GM19239 (cell line): Measurements from ENCODE around the gene RNF41.
A peak's percentile ranks its signal among the peaks of the same experiment; 100 is the strongest.
"Not testable (repeated sequence)": the region's sequence is repeated elsewhere in the genome, so short reads cannot be mapped to it uniquely, and the experiment has no call there.

Experiments
- DNase-seq: peaks from one replicate; pipeline ENCODE4 v3.0.0; 2011; ENCODE audit warnings: low spot score; ENCODE audit not compliant: insufficient read length
- FAIRE-seq: peaks from 2 replicates; lab custom pipeline; 2011; peaks lifted over from hg19 to GRCh38; lab: Jason Lieb, UNC

RNF41 gene

DNA sequence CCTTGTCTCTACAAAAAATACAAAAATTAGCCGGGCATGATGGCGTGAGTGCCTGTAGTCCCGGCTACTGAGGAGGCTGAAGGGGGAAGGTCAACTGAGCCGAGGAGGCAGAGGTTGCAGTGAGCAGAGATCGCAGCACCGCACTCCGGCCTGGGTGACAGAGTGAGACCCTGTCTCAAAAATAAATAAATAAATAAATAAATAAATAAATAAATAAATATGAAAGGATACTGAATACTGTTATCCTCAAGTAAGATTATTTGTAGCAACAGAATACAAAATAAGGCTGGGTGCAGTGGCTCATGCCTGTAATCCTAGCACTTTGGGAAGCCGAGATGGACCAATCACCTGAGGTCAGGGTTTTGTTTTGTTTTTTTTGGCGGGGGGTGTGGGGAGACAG lies 1.9 kb downstream of the RNF41 start:
- FAIRE-seq (no peak), DNase-seq (no peak)

DNA sequence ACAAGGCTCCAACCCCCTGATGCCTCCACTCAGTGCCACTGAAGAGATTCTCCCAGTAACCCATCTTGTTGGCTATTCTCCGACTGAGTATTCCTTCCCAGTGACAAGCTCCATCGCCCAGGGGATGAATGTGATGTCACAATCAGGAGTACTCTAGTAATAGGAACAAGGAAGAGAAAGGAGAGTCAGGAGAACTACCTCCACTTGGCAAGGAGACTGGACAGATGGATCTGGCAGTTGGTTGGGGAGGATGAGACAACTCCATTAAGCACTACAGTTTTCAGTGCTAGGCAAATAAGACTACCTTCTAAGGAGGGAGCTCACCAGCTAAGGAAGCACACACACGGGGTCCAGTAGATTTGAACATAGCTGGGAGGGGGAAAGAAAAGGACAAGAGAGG lies 5.3 kb downstream of the RNF41 start:
- DNase-seq (no peak), FAIRE-seq (no peak)

DNA sequence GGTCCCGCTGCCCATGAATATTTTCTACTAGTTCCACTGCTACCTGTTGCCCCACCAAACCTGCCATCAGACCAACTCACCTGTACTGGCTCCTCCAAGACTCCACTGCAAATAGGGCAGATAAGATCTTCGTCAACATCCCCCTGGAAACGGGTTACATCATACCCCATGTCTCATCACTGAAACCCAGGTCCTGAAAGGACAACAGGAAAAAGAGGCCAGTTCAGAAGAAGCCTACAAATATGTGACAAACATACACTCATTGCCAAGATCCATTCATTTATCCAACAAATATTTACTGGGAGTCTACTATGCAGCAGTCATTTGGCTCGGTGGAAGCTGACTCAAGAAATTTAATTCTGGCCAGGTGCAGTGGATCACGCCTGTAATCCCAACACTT lies 7.8 kb downstream of the RNF41 start:
- FAIRE-seq = no peak
- no peak for DNase-seq

DNA sequence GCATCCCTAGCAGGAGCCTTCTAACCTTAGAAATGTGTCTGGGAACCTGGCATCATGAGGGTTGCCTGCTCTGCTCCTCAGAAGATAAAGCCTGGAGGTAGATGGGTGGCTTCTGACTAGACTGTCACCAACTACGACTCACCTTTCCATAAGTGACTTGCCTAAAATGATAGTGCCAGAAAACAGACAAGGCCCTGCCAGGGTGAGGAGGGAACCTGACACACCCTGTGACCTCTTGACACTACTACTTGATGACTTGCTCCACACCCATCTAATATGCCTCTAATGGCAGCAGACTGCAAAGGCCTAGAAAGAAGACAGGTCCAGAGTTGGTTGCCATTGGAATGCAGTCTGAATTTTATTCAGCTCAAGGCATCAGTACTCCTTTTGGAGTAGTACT lies 9.4 kb downstream of the RNF41 start:
- DNase-seq = no peak
- FAIRE-seq = no peak

DNA sequence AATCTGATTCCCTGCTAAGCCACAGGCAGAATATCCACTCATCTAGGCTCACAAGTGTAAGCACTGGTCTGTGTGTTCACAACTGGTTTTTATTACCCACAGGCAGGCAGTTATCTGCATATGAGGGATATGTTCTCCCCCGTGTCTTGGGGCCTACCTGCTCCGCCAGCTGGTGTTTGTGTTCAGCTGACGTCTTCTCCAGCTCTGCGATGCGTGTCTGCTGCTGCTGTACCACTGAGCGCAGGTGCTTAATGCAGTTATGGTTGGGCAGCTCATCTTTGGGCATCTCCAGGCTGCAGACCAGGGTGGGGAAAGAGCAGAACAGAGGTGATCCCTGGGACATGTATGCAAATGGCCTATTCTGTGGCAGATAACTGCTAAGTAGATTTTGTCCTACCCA lies 13.7 kb downstream of the RNF41 start:
- DNase-seq (no peak), FAIRE-seq (no peak)

DNA sequence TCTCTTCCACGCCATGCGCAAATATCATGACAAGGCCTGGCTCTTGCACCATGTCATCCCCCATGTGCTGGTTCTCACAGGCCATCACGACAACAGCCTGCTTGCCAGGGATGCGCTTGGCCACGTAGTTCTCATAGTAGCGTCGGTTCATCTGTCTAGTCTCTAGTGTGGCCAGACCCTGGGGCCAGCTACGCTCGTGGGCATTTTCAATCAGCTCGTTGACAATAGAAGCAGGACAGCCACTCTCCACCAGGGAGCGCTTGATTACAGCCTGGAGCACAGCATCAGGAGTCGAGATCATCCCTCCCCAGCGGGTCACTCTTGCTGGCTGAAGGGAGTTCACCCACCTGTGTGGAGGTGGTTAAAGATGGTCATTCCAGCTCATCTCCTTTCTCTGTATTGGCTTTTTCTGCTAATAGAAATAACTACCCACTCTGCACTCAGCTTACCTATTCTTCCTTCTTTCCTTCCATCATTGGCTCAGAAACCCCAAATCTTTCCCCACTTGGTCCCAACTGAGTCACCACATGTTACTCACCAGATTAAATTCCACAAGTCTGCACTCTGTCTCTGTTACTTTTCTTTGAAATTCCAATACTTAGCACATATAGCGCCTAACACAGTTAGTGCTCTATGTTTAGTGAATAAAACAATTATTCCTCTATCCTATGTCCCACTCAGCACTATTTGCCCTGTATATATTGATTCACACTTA lies 15.1 kb downstream of the RNF41 start:
- FAIRE-seq = no peak
- no peak for DNase-seq

DNA sequence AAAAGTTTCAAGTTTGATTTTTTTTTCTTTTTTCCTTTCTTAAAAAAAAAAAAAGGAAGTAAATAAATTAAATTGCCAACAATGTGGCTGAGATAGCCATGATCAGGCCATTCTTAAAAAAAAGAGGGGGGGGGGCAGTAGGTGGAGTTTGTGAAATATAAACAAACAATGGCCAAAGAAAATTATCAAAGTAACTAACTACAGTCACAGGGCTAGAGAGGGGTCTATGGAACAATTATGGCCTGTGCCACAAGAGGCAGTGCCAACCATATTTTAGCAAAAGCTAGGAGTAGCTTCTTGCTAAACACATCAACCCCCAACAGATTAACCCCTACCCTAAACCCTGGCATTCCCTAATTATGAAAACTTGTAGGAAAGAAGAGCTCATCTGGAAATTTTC lies 16.3 kb downstream of the RNF41 start:
- no peak for FAIRE-seq
- no peak for DNase-seq

DNA sequence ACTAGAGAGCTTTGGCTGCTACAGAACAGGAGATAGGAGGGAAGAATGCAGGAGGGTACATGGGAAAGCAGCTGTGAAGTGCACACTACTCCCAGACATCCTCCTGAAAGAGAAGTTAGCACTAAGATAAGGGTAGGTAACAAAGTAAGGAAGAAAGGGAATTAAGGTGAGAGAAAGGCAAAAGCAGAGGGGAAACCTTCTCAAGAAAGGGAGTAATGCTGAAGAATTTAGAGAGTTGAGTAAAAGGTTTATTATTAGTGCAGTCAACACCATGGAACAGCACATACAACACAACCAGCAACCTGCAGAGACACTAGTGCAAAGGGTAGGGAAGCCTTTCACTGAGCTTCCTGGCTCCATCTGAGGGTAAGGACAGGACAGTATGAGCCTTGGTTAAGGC lies 17.4 kb downstream of the RNF41 start:
- DNase-seq (no peak), FAIRE-seq (no peak)

DNA sequence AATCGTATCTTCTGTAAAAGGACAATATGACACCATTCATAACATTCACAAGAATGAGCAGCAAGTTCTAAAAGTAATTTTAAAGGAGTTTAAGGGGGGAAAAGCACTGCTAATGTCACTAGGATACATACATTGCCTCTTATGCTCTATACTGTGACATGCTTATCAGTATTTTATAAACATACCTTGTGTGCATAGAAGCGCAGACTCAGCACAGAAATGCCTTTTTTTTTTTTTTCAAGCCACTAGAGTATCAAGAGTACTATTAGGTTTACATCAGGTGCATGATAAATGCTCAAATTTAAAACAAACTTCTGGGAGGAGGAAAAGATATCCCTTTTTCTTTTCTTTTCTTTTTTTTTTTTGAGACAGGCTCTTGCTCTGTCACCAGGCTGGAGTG lies 18.9 kb downstream of the RNF41 start:
- FAIRE-seq (no peak), DNase-seq (no peak)

DNA sequence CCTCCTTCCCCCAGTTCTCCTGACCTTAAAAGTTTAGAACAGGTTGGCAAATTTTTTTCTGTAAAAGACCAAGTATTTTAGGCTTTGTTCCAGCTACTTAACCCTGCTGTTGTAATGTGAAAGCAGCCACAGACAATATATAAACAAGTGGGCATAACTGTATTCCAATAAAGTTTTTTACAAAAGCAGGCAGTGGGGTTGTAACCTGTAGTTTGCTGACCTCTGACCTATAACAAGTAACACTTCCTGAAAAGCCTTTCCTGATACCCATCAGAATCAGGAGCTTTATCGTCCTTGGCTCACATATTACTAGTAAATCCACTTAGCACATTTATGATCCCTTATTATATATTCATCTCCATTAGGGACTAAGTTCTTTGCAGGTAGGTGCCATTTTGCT lies 19.4 kb downstream of the RNF41 start:
- DNase-seq (no peak), FAIRE-seq (no peak)

DNA sequence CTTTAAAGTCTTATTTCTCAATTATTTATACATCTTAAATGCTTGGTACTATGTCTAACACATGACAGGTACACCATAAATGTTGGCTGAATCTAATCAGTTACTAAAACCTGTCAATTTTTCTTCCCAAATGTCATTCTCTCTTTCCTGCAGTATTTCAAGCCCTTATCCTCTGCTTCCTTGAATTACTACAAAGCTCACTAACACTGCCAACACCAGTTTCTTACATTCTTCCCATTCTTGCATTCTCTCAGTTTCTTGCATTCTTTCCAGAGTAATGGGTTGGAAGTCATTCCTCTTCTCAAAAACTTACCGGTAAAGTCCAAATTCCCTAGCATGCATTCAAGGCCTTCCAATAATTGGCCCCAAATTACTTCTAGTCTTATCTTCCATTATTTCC lies 22.9 kb downstream of the RNF41 start:
- FAIRE-seq = no peak
- DNase-seq = no peak

DNA sequence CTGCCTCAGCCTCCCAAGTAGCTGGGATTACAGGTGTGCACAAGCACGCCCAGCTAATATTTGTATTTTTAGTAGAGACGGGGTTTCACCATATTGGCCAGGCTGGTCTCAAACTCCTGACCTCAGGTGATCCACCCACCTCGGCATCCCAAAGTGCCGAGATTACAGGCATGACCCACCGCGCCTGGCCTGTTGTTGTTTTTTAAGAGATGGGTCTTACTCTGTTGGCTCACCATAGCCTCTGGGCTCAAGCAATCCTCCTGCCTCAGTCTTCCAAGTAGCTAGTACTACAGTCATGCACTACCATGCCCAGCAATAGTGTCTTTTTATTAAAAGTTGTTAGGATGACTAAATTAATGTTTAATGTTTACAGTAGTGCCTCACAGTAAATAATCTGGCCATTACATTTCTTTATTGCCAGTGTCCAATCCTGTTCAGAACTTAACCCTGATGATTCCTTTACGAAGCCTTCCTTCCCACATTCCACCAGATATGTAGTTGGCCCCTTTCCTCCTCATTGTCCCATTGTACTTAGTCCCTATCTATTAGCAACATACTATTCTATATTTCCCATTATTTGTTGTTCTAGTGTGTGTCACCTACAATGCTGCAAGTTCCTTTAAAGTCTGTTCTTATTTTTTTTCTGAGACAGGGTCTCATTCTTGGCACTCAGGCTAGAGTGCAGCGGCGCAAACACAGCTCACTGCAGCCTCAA lies 23.6 kb downstream of the RNF41 start:
- DNase-seq (no peak), FAIRE-seq (no peak)

DNA sequence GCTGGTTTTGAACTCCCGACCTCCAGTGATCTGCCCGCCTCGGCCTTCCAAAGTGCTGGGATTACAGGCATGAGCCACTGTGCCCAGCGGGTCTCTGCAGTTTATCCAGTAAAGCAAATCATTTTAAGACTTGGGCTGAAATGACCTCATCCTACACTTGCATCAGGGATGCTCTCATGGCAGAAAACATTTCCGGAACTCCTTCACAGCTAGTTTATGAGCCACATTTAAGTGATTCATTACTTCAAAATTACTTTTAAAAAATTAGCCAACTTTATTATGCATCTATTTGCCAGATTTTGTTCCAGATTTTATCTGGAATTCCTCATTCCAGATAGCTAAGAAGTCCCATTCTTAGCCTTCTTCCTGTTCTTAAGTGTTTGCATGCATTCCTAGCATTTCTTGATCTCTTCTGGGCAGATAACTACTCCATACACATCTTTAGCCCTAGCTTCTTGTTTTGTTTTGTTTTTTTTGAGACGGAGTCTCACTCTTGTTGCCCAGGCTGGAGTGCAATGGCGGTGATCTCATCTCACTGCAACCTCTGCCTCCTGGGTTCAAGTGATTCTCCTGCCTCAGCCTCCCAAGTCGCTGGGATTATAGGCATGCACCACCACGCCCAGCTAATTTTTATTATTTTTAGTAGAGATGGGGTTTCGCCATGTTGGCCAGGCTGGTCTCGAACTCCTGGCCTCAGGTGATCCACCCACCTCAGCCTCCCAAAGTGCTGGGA lies 24.7 kb downstream of the RNF41 start:
- FAIRE-seq, DNase-seq: not testable (repeated sequence)

DNA sequence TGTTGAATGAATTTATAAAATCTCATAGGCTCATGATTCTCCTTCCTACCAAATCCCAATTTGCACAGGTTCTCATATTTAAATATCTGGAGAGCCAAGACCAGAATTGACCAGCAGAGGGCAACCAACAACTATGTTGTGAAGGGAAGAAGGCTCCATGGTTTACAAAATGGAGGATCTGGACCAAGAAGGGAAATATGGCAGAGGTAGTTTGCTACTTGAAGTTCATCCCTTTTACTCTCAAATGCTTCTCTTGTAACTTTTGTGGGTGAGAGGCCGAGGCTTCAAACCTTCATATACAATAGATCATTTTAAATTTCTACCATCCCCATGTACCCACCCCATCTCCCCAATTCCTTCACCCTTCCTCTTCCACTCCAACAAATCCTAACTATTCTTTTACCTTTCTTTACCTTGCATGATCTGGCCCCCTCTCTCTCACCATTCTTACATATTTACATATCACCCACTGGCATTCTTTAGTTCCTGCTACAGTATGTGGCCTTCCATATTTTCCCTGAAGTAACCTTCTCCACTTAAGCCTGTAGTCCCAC lies 28.6 kb downstream of the RNF41 start:
- DNase-seq (peak; percentile 63), FAIRE-seq (peak; percentile 86)

DNA sequence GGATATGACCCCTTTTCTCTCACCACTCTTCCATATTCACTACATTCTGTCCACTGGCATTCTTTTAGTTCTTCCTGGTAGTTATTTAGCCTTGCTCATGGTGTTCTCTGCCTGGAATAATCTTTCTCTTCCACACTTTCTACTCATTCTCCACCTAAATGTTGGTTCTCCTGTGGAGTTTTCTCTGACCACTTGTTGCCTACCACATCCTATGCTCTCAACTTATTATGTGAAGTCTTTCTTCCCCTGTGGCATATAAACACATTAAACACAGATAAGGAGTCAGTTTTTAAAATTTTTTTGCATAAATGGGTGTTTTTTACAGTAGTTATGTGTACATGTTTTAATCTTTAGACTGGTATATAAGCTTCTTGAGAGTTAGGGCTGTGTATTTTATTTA lies 29.1 kb downstream of the RNF41 start:
- DNase-seq = no peak
- no peak for FAIRE-seq

DNA sequence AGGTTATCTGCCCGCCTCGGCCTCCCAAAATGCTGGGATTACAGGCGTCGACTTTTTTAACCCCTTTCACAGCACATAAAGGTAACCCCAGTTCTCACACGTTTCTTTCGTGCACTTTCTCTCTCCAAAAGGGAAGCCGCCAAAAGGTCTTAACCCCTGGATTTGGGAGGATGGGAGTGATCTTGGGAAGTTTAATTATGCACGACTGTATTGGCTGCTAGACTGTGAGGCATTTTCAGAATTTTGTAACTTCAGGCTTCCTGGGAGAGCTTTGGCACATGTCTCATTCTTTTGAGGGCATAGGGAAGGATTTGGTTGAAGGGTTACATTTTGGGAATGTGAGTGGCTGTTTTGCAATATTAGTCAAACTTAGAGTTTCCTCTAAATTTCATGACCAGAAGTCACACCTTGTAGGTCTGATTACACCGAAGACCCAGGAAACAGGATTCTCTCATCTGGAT lies 31.0 kb downstream of the RNF41 start:
- FAIRE-seq = peak; percentile 14
- no peak for DNase-seq

DNA sequence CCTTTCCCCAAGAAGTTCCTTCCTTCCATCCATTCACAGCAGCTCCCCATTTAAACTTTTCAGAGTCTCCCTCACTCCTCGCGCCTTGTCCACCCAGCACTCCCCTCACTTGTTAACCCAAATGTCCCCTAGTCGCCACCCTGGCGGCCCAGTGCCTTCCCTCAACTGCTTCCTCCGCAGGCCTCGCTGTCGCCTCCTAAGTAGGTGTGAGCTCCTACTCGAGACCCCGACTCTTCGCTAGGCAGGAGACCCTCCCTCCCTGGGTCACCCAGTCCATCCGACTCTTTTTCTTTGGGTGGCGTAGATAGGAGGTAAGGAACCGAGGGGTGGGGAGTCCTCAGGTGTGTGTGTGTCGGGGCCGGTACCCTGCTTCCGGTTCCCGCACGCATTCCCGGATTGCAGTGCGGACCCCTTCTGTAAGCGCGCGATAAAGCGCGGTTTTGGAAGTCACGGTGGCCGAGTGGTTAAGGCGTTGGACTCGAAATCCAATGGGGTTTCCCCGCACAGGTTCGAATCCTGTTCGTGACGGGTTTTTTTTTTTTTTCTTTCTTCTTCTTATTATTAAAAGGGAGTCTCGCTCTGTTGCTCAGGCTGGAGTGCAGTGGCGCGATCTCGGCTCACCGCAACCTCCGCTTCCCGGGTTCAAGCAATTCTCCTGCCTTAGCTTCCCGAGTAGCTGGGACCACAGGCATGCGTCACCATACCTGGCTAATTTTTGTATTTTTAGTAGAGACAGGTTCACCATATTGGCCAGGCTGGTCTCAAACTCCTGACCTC lies 31.6 kb downstream of the RNF41 start:
- DNase-seq (peak; percentile 62), FAIRE-seq (peak; percentile 55)

DNA sequence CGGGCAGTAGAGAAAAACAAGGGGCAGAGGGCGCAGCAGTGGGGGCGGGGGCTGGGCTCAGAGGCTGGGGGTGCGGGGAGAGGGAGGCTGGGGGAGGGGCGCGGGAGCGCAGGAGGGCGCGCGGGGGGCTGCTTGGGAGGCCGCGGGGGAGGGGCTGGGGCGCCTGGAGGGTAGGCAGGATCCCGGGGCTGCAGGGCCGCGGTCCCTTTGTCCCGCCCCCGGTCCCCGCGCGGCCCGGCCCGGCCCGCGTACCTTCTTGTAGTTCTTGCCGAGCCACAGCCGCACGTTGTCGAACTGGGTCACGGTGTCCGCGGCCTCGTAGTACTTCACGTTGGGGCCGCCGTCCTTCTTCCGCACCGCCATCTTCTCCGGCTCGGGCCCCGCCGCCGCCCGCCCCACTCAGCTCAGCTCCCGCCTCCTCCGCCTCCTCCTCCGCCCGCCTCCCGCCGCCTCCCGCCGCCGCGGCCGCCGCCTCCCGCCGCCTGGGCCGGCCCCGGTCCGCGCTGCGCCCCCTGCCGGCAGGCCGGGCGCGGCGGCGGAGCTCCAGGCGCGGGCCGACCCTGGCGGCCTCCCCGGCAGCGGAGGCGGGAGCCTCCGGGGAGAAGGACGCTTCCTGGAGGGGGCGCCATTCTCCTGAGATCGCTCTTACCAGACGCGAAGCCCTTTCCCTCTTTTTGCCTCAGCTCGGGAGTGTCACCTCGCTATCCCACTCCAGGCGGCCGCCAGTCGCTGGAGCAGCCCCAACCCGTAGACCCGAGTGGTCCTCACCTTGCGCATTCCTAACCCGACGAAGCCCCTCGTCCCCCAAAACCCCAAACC lies 32.4 kb downstream of the RNF41 start, which contains the start of gene SMARCC2:
Gene SMARCC2 (minus strand): TSS at position 385 of the 819 bp plus-strand sequence. CDS start 22 bp downstream, at position 363.
- FAIRE-seq = no peak

DNA sequence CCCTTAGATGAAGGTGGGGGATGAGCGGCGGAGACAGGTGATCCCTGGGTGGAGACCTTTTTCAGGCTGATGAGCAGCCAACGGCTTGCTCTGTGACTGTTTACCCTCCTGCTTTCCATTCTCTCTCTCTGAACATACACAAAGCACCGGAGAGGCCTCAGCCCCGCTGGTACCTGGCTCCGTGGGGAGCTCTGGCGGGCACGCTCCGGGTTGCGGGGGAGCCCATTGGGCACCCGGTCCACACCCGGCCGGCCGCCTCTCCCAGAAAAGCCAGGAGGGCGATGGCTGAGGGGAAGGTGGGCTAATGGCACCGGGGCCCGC lies 33.0 kb downstream of the RNF41 start:
- no peak for DNase-seq
- peak; percentile 68 for FAIRE-seq

More for the DNA sequence above, 32.4 kb downstream of the RNF41 start, which contains the start of gene SMARCC2:
- DNase-seq = peak; percentile 87
